ENCODE data around the gene LCMT2. TPM values are rescaled to one million over a fixed set of nuclear protein-coding genes. Genes with fewer than 3 reads are reported as not detected.

Gene LCMT2
- total RNA-seq, 1 donor from 2014 or later = 4.7 TPM

DNA sequence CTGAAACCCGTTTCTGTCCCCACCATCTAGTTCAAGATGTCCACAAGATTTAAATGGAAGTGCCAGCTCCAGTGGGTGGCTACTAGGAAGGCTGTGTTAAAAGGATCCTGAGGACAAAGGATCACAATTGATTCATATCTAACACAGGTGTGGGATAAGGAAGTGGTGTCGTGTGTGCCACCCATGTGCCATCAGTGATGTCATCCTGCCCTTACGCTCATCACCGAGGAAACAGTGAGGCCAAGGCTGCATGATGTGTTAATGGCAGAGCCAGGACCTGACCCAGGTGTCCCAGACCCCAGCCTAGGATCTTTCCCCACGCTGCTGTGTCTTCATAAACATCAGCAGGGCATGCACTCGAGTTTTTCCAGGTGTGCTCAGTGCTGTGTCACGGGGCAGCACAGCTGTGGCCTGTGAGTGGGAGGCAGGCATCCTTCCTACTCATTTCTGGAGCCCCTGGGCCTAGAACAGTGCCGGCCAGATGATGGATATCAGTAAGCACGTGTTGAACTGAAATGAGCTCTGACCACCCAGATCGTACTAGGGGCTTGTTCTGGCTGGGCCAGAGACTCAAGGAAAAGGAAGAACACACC is 53.0 kb downstream of the LCMT2 start:
- no peak overlapping the region for H3K27ac ChIP-seq (ENCODE audit: low read depth, low read length)
- Mint-ChIP-seq H3K4me1 (ENCODE audit: low read depth, unreplicated experiment) (no peaks in the 10 kb centered on the region), H3K27me3 (ENCODE audit: low read depth, unreplicated experiment) (peaks cover 36% of the 10 kb centered on the region), H3K9me3 (ENCODE audit: unreplicated experiment) (peaks cover 2% of the 10 kb centered on the region), H3K36me3 (ENCODE audit: low read depth, unreplicated experiment) (no peaks in the 10 kb centered on the region), H3K27ac (ENCODE audit: unreplicated experiment) (no peak overlapping the region), H3K4me3 (ENCODE audit: unreplicated experiment) (no peak overlapping the region)
- DNase-seq (ENCODE audit: low read depth) = no peak
- H4K20me1 ChIP-seq (ENCODE audit: insufficient read depth, low read length) = no peaks in the 10 kb centered on the region
- no peak overlapping the region for H2AFZ ChIP-seq (ENCODE audit: low read depth, low read length)
- FAIRE-seq = no peak
- no peak overlapping the region for H3K4me3 ChIP-seq (ENCODE audit: insufficient read depth, low read depth, low read length)
- no peaks in the 10 kb centered on the region for H3K4me1 ChIP-seq (ENCODE audit: insufficient read depth, low read length)
- no peak overlapping the region for H3K9ac ChIP-seq (ENCODE audit: low read length)
- H3K79me2 ChIP-seq (ENCODE audit: insufficient read depth, low read length) = no peaks in the 10 kb centered on the region
- peaks cover 25% of the 10 kb centered on the region for H3K27me3 ChIP-seq (ENCODE audit: insufficient read depth, low read length)
- H3K36me3 ChIP-seq (ENCODE audit: insufficient read depth, low read length) = no peaks in the 10 kb centered on the region
- no peaks in the 10 kb centered on the region for H3K9me3 ChIP-seq (ENCODE audit: insufficient read depth, low read depth, low read length)
- H3K4me2 ChIP-seq (ENCODE audit: low read length) = no peak overlapping the region
- no peak for TF ChIP-seq EZH2 (IDR thresholded peaks at IDR 0.05; ENCODE audit: insufficient read depth, low read length)
- TF ChIP-seq, protein P1, sequence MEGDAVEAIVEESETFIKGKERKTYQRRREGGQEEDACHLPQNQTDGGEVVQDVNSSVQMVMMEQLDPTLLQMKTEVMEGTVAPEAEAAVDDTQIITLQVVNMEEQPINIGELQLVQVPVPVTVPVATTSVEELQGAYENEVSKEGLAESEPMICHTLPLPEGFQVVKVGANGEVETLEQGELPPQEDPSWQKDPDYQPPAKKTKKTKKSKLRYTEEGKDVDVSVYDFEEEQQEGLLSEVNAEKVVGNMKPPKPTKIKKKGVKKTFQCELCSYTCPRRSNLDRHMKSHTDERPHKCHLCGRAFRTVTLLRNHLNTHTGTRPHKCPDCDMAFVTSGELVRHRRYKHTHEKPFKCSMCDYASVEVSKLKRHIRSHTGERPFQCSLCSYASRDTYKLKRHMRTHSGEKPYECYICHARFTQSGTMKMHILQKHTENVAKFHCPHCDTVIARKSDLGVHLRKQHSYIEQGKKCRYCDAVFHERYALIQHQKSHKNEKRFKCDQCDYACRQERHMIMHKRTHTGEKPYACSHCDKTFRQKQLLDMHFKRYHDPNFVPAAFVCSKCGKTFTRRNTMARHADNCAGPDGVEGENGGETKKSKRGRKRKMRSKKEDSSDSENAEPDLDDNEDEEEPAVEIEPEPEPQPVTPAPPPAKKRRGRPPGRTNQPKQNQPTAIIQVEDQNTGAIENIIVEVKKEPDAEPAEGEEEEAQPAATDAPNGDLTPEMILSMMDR (IDR thresholded peaks at IDR 0.05; ENCODE audit: insufficient read depth, low read depth, low read length) = no peak

DNA sequence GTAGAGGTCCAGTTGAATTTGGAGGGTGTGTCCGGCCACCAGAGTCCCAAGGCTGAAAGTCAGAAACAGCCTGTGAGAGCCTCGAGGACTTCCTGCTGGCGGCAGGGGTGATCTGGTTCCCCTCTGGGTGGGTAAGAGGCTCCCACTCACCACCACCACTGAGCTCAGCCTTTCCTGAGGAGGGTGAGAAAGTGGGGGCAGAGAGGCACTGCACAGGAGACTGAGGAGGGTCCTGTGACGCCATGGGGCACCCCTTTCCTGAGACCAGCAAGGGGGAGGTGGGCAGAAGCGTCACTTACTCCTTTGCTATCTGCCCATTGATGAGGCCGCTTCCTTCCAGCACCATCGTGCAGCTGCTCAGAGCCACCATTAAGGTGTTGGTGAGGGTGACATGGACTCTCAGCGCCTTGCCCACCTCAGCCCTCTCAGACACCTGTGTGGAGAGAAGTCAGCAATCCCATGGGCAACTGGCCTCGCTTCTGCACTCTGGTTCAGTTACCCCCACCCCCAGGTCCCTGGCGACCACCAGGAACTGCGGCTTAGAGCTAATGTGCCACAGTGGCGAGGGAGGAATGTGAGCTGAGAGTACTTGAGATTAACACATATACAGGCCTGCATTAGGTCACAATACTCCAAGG is 53.7 kb downstream of the LCMT2 start:
- FAIRE-seq (no peak), DNase-seq (ENCODE audit: low read depth) (no peak)
- Histone ChIP-seq H3K9me3 (ENCODE audit: insufficient read depth, low read depth, low read length) (no peaks in the 10 kb centered on the region), H4K20me1 (ENCODE audit: insufficient read depth, low read length) (no peaks in the 10 kb centered on the region), H3K4me2 (ENCODE audit: low read length) (no peak overlapping the region), H3K27me3 (ENCODE audit: insufficient read depth, low read length) (peaks cover 25% of the 10 kb centered on the region), H3K4me1 (ENCODE audit: insufficient read depth, low read length) (no peaks in the 10 kb centered on the region), H3K36me3 (ENCODE audit: insufficient read depth, low read length) (no peaks in the 10 kb centered on the region), H3K79me2 (ENCODE audit: insufficient read depth, low read length) (no peaks in the 10 kb centered on the region), H3K9ac (ENCODE audit: low read length) (no peak overlapping the region), H3K27ac (ENCODE audit: low read depth, low read length) (no peak overlapping the region), H2AFZ (ENCODE audit: low read depth, low read length) (no peak overlapping the region), H3K4me3 (ENCODE audit: insufficient read depth, low read depth, low read length) (no peak overlapping the region)
- H3K27me3 Mint-ChIP-seq (ENCODE audit: low read depth, unreplicated experiment) = peaks cover 36% of the 10 kb centered on the region
- no peak overlapping the region for H3K4me3 Mint-ChIP-seq (ENCODE audit: unreplicated experiment)
- H3K4me1 Mint-ChIP-seq (ENCODE audit: low read depth, unreplicated experiment) = no peaks in the 10 kb centered on the region
- no peaks in the 10 kb centered on the region for H3K36me3 Mint-ChIP-seq (ENCODE audit: low read depth, unreplicated experiment)
- peaks cover 7% of the 10 kb centered on the region for H3K9me3 Mint-ChIP-seq (ENCODE audit: unreplicated experiment)
- H3K27ac Mint-ChIP-seq (ENCODE audit: unreplicated experiment) = no peak overlapping the region
- TF ChIP-seq EZH2 (IDR thresholded peaks at IDR 0.05; ENCODE audit: insufficient read depth, low read length) = no peak
- TF ChIP-seq, protein P1 (IDR thresholded peaks at IDR 0.05; ENCODE audit: insufficient read depth, low read depth, low read length) = no peak

Data from astrocyte (in vitro differentiated cells and primary cell).